Hippocampal formation (tissue), 2 donors: Measurements from ENCODE around the gene COX5B.
"Not testable (repeated sequence)": the region's sequence is repeated elsewhere in the genome, so short reads cannot be mapped to it uniquely, and the experiment has no call there.

Experiments used
- DNase-seq, 2 donors: peaks; one replicate each; lab custom pipeline; 2025; lab: John Stamatoyannopoulos, UW

COX5B gene

GRCh38 chr2:97645695-97646629, at the start of gene COX5B:
Gene COX5B, plus strand, starts transcription at chr2:97646062. Its CDS starts 25 bp downstream, at chr2:97646087.
- DNase-seq: peak; percentile 98 to 99

GRCh38 chr2:97596180-97596579, 49.7 kb upstream of the COX5B start:
- not testable (repeated sequence) for DNase-seq

GRCh38 chr2:97601537-97601936, 44.3 kb upstream of the COX5B start:
- not testable (repeated sequence) for DNase-seq

GRCh38 chr2:97605109-97605508, 40.8 kb upstream of the COX5B start:
- DNase-seq: not testable (repeated sequence)

- not testable (repeated sequence) for DNase-seq
Measured at GRCh38 chr2:97605524-97606339, 40.1 kb upstream of the COX5B start.

GRCh38 chr2:97608745-97609144, 37.1 kb upstream of the COX5B start:
- DNase-seq: not testable (repeated sequence)

GRCh38 chr2:97611895-97612294, 34.0 kb upstream of the COX5B start:
- not testable (repeated sequence) for DNase-seq

GRCh38 chr2:97615746-97616145, 30.1 kb upstream of the COX5B start:
- not testable (repeated sequence) for DNase-seq

- no peak for DNase-seq
Measured at GRCh38 chr2:97617911-97618310, 28.0 kb upstream of the COX5B start.

GRCh38 chr2:97618939-97619827, 26.7 kb upstream of the COX5B start:
- DNase-seq: not testable (repeated sequence)

- not testable (repeated sequence) for DNase-seq
Measured at GRCh38 chr2:97620492-97620891, 25.4 kb upstream of the COX5B start.

- DNase-seq: not testable (repeated sequence)
Measured at GRCh38 chr2:97622976-97623375, 22.9 kb upstream of the COX5B start.

- not testable (repeated sequence) for DNase-seq
Measured at GRCh38 chr2:97625354-97626048, 20.4 kb upstream of the COX5B start.

GRCh38 chr2:97626049-97626430, 19.8 kb upstream of the COX5B start:
- DNase-seq: not testable (repeated sequence)

GRCh38 chr2:97644023-97644717, 1.7 kb upstream of the COX5B start:
- DNase-seq: no peak

GRCh38 chr2:97645112-97645694, 659 bp upstream of the COX5B start:
- no peak for DNase-seq

- DNase-seq: no peak
Measured at GRCh38 chr2:97646977-97647376, 1.1 kb downstream of the COX5B start.

GRCh38 chr2:97651114-97651513, 5.3 kb downstream of the COX5B start:
- DNase-seq: no peak

GRCh38 chr2:97653473-97653872, 7.6 kb downstream of the COX5B start:
- no peak for DNase-seq

- no peak for DNase-seq
Measured at GRCh38 chr2:97653874-97654273, 8.0 kb downstream of the COX5B start.
